C4-2B (cell line): ENCODE results near the gene FOXO4.
A peak's percentile ranks its signal among the peaks of the same experiment; 100 is the strongest.

Experiments
- H3K27ac ChIP-seq: fragments of 450-650 bp; 2 replicates; pipeline ENCODE4 v1.5.1; 2017
- ZFX ChIP-seq: fragments of 450-650 bp; IDR thresholded peaks from 2 replicates; pipeline ENCODE4 v1.6.1; 2017
- TF ChIP-seq, protein P1 (sequence below): fragments of 450-650 bp; conservative IDR thresholded peaks from 2 replicates; pipeline ENCODE4 v1.5.1; 2017; ENCODE audit warnings: mild to moderate bottlenecking

The FOXO4 gene

GRCh38 chrX:71067089-71067488 lies 28.6 kb upstream of the FOXO4 start:
- peak overlapping the region; percentile 68; the same call in 1 of the 2 replicates for H3K27ac ChIP-seq

GRCh38 chrX:71067712-71068043 lies 28.0 kb upstream of the FOXO4 start:
- peak overlapping the region; percentile 68 for H3K27ac ChIP-seq
- no peak for TF ChIP-seq ZFX
- TF ChIP-seq, protein P1, sequence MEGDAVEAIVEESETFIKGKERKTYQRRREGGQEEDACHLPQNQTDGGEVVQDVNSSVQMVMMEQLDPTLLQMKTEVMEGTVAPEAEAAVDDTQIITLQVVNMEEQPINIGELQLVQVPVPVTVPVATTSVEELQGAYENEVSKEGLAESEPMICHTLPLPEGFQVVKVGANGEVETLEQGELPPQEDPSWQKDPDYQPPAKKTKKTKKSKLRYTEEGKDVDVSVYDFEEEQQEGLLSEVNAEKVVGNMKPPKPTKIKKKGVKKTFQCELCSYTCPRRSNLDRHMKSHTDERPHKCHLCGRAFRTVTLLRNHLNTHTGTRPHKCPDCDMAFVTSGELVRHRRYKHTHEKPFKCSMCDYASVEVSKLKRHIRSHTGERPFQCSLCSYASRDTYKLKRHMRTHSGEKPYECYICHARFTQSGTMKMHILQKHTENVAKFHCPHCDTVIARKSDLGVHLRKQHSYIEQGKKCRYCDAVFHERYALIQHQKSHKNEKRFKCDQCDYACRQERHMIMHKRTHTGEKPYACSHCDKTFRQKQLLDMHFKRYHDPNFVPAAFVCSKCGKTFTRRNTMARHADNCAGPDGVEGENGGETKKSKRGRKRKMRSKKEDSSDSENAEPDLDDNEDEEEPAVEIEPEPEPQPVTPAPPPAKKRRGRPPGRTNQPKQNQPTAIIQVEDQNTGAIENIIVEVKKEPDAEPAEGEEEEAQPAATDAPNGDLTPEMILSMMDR: no peak

More at GRCh38 chrX:71067089-71067488, 28.6 kb upstream of the FOXO4 start:
- TF ChIP-seq ZFX: no peak
- TF ChIP-seq, protein P1: no peak

GRCh38 chrX:71068044-71068918 lies 27.4 kb upstream of the FOXO4 start, which contains the start of gene SNX12:
TSS of gene SNX12 (minus strand) at chrX:71068334. CDS start at chrX:71068306, 28 bp downstream.
- peak within 1 kb of the TSS; percentile 68 for H3K27ac ChIP-seq
- TF ChIP-seq, protein P1: no peak
- TF ChIP-seq ZFX: no peak

GRCh38 chrX:71070531-71070930 lies 25.1 kb upstream of the FOXO4 start:
- no peak overlapping the region for H3K27ac ChIP-seq
- TF ChIP-seq, protein P1: no peak
- no peak for TF ChIP-seq ZFX

- no peak overlapping the region for H3K27ac ChIP-seq
- TF ChIP-seq, protein P1: no peak
- no peak for TF ChIP-seq ZFX
Observed at GRCh38 chrX:71081330-71082123, 14.1 kb upstream of the FOXO4 start.

DNA sequence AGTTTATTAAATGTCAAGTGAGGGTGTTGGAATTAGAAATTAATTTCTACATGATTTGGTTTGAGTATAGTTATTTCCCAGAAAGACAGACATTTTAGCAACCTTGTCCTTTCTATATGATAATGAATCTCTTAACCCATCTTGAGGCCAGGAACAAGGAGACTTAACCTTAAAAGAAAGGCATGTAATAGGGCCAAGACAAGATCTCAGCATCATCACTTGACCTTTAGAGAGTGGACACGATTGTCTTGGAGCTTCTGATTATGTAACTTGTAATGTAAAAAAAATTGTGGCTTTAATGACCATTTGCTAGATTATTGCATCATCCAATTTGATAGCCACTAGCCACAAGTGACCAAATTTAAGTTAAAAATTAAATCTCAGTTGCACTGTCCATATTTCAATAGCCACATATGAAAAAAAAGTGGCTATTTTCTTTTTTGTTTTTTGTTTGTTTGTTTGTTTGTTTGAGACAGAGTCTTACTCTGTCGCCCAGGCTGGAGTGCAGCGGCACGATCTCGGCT lies 13.5 kb upstream of the FOXO4 start:
- no peak overlapping the region for H3K27ac ChIP-seq
- TF ChIP-seq ZFX: no peak
- TF ChIP-seq, protein P1: no peak
